Peyer's patch (tissue), 4 donors: ENCODE measurements around the gene SLC36A3. TPM values are rescaled to one million over a fixed set of nuclear protein-coding genes. Genes with fewer than 3 reads are reported as not detected.

Experiments
- DNase-seq, 3 donors: peaks; one replicate each; pipeline ENCODE4 v3.0.0-alpha.2; 2017 to 2019
- H3K27ac ChIP-seq, 4 donors: fragments of 200-600 bp; sonication (generic); one replicate each; pipeline ENCODE4 v1.5.1; 2016 to 2019
- H3K27me3 ChIP-seq, 2 donors: fragments of 200-600 bp; sonication (generic); one replicate each; pipeline ENCODE4 v1.5.1; 2019
- H3K36me3 ChIP-seq, 3 donors: fragments of 200-600 bp; sonication (generic); one replicate each; pipeline ENCODE4 v1.5.1; 2016 to 2019
- H3K4me1 ChIP-seq, 4 donors: fragments of 200-600 bp; sonication (generic); one replicate each; pipeline ENCODE4 v1.5.1; 2016 to 2019
- H3K4me3 ChIP-seq, 4 donors: fragments of 200-600 bp; sonication (generic); 1 replicate in 3 of 4; 2 replicates in 1 of 4; pipeline ENCODE4 v1.5.1; 2016 to 2019; ENCODE audit warnings: mild to moderate bottlenecking in 1 of 4
- H3K9me3 ChIP-seq, 4 donors: fragments of 200-600 bp; sonication (generic); one replicate each; pipeline ENCODE4 v1.5.1; 2016 to 2019; ENCODE audit warnings: mild to moderate bottlenecking in 1 of 4
- POLR2A ChIP-seq, 2 donors: fragments of 450-650 bp; IDR thresholded peaks; one replicate each; pipeline ENCODE4 v1.5.1; 2017; ENCODE audit warnings: antibody characterized with exemption in 2 of 2, mild to moderate bottlenecking in 2 of 2, moderate library complexity in 2 of 2
- total RNA-seq, 4 donors: library from RNA; depleted of rRNA; stranded (reverse); fragments of >200 nt; gene quantifications; one replicate each; pipeline ENCODE4 v1.1.0, GENCODE V29; 2016
- TF ChIP-seq, protein P1 (sequence below), 6 experiments: fragments of 450-650 bp in 4 of 6; fragments of 200-600 bp in 2 of 6; sonication (generic) in 1 of 6; IDR thresholded peaks; one replicate each; pipeline ENCODE4 v1.5.1; 2017 to 2019; ENCODE audit warnings: antibody characterized with exemption in 6 of 6, mild to moderate bottlenecking in 3 of 6, moderate library complexity in 1 of 6

SLC36A3 gene
- total RNA-seq, 4 donors from 2014 or later, result not detected

DNA sequence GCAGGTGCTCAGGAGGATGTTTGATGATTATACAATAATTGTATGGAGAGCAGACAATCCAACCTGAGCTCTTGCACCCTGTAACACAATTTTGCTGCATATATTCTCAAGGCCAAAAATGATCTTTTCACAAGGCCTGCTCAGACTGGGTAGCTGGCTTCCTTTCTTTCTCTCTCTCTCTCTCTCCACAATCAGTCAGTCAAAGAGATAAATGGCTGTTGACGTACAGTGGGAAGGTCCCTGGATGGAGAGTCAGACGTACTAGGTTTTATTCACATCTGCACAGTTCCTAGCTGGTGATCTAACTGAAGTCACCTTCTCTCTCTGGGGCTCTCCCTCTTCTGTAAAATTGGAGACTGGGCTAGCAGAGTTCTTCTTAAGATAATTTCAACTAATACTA is 24.0 kb upstream of the SLC36A3 start:
- Histone ChIP-seq H3K27ac (no peak overlapping the region), H3K27me3 (no peaks in the 10 kb centered on the region), H3K4me1 (no peaks in the 10 kb centered on the region), H3K9me3 (no peaks in the 10 kb centered on the region), H3K4me3 (no peak overlapping the region), H3K36me3 (no peaks in the 10 kb centered on the region)
- TF ChIP-seq, protein P1, sequence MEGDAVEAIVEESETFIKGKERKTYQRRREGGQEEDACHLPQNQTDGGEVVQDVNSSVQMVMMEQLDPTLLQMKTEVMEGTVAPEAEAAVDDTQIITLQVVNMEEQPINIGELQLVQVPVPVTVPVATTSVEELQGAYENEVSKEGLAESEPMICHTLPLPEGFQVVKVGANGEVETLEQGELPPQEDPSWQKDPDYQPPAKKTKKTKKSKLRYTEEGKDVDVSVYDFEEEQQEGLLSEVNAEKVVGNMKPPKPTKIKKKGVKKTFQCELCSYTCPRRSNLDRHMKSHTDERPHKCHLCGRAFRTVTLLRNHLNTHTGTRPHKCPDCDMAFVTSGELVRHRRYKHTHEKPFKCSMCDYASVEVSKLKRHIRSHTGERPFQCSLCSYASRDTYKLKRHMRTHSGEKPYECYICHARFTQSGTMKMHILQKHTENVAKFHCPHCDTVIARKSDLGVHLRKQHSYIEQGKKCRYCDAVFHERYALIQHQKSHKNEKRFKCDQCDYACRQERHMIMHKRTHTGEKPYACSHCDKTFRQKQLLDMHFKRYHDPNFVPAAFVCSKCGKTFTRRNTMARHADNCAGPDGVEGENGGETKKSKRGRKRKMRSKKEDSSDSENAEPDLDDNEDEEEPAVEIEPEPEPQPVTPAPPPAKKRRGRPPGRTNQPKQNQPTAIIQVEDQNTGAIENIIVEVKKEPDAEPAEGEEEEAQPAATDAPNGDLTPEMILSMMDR (IDR thresholded peaks at IDR 0.05), result no peak
- no peak for TF ChIP-seq POLR2A (IDR thresholded peaks at IDR 0.05)
- no peak for DNase-seq

DNA sequence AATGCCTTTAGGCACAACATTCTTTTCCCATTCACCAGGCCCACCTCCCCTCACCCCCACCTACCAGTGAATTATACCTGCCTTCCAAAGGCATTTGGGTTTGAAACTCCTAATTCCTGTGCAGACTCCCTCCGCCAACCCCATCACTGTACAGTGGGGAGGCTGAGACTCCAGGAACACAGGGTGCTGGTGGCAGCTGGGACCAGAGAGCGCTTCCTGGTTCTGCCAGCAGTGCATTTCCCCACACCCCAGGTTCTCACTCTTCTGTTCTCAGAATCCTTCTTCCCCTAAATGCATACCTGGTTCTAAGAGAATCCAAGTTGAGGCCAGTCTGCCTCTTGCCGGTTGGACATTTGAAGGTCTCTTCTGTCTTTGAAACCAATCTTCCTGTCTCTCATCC is 22.7 kb upstream of the SLC36A3 start:
- Histone ChIP-seq H3K4me1 (no peaks in the 10 kb centered on the region), H3K36me3 (no peaks in the 10 kb centered on the region), H3K4me3 (no peak overlapping the region), H3K27me3 (no peaks in the 10 kb centered on the region), H3K27ac (no peak overlapping the region), H3K9me3 (no peaks in the 10 kb centered on the region)
- TF ChIP-seq, protein P1 (IDR thresholded peaks at IDR 0.05), result no peak
- no peak for TF ChIP-seq POLR2A (IDR thresholded peaks at IDR 0.05)
- no peak for DNase-seq

DNA sequence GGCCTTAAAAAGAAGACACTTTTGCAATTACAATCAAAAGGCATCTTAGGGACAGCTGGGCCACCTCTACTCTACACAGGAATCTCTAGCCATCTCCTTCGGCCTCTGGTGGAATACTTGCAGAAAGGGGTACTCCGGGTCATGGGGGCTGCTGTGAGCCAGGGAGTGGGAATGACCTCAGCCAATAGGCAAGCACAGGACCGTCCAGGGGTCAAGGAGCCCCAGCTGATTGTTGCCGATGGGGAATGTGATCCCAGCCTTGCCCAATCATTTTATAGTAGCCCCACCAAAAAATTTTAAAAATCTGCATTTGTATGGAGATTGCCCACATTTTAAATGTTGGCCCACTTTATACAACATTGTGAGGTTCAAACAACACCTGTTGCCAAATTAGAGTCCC is 16.9 kb upstream of the SLC36A3 start:
- H3K4me1 ChIP-seq, result no peaks in the 10 kb centered on the region
- H3K36me3 ChIP-seq, result no peaks in the 10 kb centered on the region
- no peaks in the 10 kb centered on the region for H3K27me3 ChIP-seq
- no peak for DNase-seq
- H3K27ac ChIP-seq, result no peak overlapping the region
- no peaks in the 10 kb centered on the region for H3K9me3 ChIP-seq
- TF ChIP-seq POLR2A (IDR thresholded peaks at IDR 0.05), result no peak
- TF ChIP-seq, protein P1 (IDR thresholded peaks at IDR 0.05), result no peak
- no peak overlapping the region for H3K4me3 ChIP-seq

DNA sequence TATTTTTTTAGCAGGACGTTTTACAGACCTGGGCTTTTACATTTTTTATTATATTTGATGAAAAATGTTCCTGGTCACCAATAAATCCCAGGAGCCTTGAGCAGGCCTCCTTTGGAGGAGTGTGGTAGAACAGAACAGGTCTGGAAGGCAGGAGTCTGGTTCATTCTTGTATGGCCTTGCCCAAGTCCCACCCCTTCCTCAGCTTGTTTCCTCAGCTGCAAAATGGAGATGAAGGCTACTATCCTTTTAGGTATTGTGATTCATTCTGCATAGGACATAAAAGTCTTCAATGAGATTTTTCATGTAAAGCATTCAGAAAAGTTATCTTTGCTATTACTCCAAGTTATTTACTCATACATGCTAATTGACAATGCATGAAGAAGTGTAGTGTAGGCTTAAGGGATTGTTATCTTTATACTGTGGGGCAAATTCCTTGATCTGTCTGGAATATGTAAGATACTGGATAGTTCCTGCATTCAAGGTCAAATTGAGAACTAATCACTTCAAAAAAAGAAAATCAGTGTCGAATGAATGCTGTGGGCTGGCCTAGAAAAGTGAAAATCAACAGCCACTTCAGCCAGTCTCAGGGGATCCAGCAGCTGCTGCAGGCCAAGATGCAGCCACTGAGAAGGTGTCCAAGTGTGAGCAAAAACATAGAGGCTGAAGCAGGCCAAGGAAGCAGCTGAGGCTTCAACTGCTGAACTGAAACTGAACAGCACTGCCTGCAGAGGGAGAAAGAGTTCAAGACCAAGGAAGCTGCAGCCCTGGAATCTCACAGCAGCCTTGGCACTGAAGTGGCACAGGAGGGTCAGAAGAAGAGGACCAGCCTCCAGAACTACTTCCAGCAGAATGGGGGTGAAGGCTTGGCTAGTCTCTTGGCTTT is 15.5 kb upstream of the SLC36A3 start:
- TF ChIP-seq, protein P1 (IDR thresholded peaks at IDR 0.05), result no peak
- TF ChIP-seq POLR2A (IDR thresholded peaks at IDR 0.05), result no peak
- H3K4me1 ChIP-seq, result no peaks in the 10 kb centered on the region
- H3K4me3 ChIP-seq, result no peak overlapping the region
- DNase-seq, result peak in 1 of 3 donors; percentile 49
- H3K9me3 ChIP-seq, result no peaks in the 10 kb centered on the region
- no peaks in the 10 kb centered on the region for H3K36me3 ChIP-seq
- no peaks in the 10 kb centered on the region for H3K27me3 ChIP-seq
- no peak overlapping the region for H3K27ac ChIP-seq

DNA sequence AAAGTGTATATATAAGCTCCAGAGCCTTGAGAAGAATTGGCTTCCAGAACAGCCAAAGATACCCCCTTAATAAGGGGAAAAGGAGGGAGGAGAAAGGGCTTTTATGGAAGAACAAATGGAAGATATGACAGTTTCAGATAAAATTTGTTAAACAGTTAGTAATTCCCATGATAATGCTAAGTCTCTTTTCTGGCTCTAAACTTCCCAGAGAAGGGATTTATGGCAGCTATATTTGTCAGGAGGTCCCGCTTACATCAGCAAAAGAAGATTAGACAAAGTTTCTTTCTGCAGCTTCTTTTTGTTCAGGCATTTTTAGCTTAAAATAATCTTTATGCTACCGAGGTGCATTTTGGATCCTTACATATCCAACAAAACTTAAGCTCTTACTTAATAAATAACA is 14.3 kb upstream of the SLC36A3 start:
- H3K36me3 ChIP-seq, result no peaks in the 10 kb centered on the region
- H3K4me3 ChIP-seq, result no peak overlapping the region
- no peaks in the 10 kb centered on the region for H3K9me3 ChIP-seq
- H3K4me1 ChIP-seq, result no peaks in the 10 kb centered on the region
- DNase-seq, result no peak
- no peaks in the 10 kb centered on the region for H3K27me3 ChIP-seq
- TF ChIP-seq POLR2A (IDR thresholded peaks at IDR 0.05), result no peak
- TF ChIP-seq, protein P1 (IDR thresholded peaks at IDR 0.05), result no peak
- H3K27ac ChIP-seq, result no peak overlapping the region
